HG02938 (cell line): Measurements from ENCODE around the gene UBE2C.
"Not testable (repeated sequence)": the region's sequence is repeated elsewhere in the genome, so short reads cannot be mapped to it uniquely, and the experiment has no call there.

Experiments
- ATAC-seq: cut with Tn5 transposase; IDR thresholded peaks from one replicate; pipeline ENCODE4 v1.9.1; 2021; ENCODE audit warnings: mild to moderate bottlenecking, moderate library complexity; ENCODE audit not compliant: unreplicated experiment

Gene UBE2C

GRCh38 chr20:45797510-45797909 is 14.9 kb upstream of the UBE2C start:
- not testable (repeated sequence) for ATAC-seq

GRCh38 chr20:45797955-45798354 is 14.5 kb upstream of the UBE2C start:
- ATAC-seq = not testable (repeated sequence)

GRCh38 chr20:45798935-45799642 is 13.4 kb upstream of the UBE2C start:
- ATAC-seq = no peak

GRCh38 chr20:45801851-45802250 is 10.6 kb upstream of the UBE2C start:
- ATAC-seq = no peak

- ATAC-seq = no peak
These were observed 2.1 kb upstream of the UBE2C start for GRCh38 chr20:45810191-45810970.

GRCh38 chr20:45813006-45813340 is 529 bp downstream of the UBE2C start:
- no peak for ATAC-seq

GRCh38 chr20:45813489-45813888 is 1.0 kb downstream of the UBE2C start:
- ATAC-seq = no peak

- no peak for ATAC-seq
These were observed 1.9 kb downstream of the UBE2C start for GRCh38 chr20:45814314-45814713.

GRCh38 chr20:45816951-45817350 is 4.5 kb downstream of the UBE2C start:
- ATAC-seq = no peak

- ATAC-seq = no peak
These were observed 5.1 kb downstream of the UBE2C start for GRCh38 chr20:45817376-45818194.

- ATAC-seq = no peak
These were observed 5.8 kb downstream of the UBE2C start for GRCh38 chr20:45818239-45818638.

- no peak for ATAC-seq
These were observed 7.0 kb downstream of the UBE2C start for GRCh38 chr20:45819466-45819865.

- ATAC-seq = no peak
These were observed 9.5 kb downstream of the UBE2C start for GRCh38 chr20:45821947-45822346.

GRCh38 chr20:45822857-45823256 is 10.4 kb downstream of the UBE2C start:
- no peak for ATAC-seq

GRCh38 chr20:45823949-45824835 is 11.7 kb downstream of the UBE2C start:
- no peak for ATAC-seq

- ATAC-seq = no peak
These were observed 14.1 kb downstream of the UBE2C start for GRCh38 chr20:45826381-45827019.

- ATAC-seq = no peak
These were observed 14.7 kb downstream of the UBE2C start, which contains the start of gene TNNC2 for GRCh38 chr20:45827030-45827652. TNNC2 (minus strand) TSS chr20:45827312; CDS start chr20:45827248, 64 bp downstream.

- ATAC-seq = no peak
These were observed 15.3 kb downstream of the UBE2C start for GRCh38 chr20:45827712-45828111.

GRCh38 chr20:45828589-45828988 is 16.1 kb downstream of the UBE2C start:
- no peak for ATAC-seq
